HG03280 (cell line): Measurements from ENCODE around the gene TBX2.

Experiments
- ATAC-seq: cut with Tn5 transposase; IDR thresholded peaks from one replicate; pipeline ENCODE4 v1.9.1; 2021; ENCODE audit warnings: mild to moderate bottlenecking, moderate library complexity; ENCODE audit not compliant: unreplicated experiment

Gene TBX2

DNA sequence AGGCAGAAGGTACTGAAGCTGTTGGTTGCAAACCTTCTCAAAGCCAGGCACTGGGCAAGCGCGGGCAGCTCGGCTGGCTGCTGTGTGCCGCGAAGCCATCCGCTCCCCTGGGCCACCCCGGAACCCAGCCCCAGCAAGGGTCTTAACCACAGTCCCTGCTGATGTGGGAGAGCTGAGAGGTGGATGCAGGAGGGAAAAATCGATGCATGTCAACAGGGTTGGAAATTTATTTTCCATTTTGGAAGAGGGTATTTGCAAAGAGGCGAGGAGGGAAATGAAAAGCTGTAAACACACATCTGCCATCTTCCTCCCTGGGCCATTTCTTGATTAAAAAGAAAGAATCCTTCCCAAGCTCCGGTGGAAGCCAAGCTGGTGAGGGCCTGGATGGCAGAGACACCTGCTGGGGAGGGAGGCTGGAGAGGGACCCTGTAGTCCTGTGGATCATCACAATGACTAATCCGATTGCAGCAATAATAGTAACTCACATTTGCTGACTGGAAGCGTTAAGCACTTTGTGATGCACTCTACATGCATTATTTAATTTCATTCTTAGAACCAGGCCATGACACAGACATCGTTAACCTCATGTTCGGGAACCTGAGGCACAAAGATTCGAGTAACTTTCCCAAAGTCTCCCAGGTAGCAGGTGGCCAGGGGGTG lies 13.9 kb upstream of the TBX2 start:
- ATAC-seq: no peak

GRCh38 chr17:61386251-61386650 lies 13.4 kb upstream of the TBX2 start:
- no peak for ATAC-seq

DNA sequence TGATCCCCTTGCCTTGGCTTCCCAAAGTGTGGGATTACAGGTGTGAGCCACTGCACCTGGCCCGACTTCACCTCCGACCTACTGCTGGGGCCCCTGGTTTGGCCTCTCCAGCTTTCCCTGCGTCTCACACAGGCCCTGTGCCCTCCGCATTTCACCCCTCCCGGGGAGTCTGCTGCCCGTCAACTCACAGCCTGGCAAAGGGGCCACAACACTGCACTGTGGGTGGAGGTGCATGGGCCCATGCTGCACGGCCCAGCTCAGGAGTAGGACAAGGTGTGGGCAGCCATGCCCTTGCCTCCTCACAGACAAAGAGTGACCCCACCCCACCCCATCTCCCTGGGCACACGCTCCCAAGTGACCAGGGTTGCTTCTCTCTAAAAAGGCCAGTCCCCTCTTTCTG lies 12.6 kb upstream of the TBX2 start:
- ATAC-seq: no peak

- no peak for ATAC-seq
Observed at GRCh38 chr17:61387511-61388305, 11.9 kb upstream of the TBX2 start.

DNA sequence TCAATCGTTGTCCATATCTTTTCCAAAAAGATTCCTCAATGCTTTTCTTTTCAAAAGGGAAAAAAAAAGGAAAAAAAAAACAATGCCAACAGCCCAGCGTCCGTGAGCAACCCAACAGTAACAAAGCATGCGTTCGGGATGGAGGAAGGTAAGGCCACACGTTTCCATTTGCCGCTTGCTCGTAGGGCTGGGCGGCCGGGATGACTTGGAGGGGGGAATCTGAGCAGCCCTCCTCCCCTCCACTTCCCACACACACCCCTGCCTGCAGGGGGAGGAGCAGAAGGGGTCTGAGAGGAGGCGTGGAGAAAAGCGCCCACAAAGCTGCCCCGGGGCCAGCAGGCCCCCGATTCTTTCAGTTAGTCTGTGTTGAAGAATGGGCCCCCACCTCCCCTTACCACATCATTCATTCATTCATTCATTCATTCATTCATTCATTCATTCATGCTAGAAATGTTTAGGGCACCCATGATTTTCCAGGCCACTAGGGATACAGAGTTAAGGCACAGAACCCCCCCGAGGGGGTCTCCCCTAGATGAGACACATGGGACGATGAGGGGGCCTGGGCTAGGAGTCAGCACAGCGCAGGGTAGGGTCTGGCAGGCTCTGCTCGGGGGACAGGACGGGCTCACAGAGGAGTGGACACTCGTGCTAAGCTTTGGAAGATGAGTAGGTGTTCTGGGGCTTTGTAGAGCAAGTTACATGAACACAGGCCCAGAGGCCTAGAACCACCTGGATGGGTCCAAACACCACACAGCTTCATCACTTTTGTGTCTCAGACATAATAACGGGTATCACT lies 10.9 kb upstream of the TBX2 start:
- no peak for ATAC-seq

- no peak for ATAC-seq
Observed at GRCh38 chr17:61389670-61390478, 9.8 kb upstream of the TBX2 start.

DNA sequence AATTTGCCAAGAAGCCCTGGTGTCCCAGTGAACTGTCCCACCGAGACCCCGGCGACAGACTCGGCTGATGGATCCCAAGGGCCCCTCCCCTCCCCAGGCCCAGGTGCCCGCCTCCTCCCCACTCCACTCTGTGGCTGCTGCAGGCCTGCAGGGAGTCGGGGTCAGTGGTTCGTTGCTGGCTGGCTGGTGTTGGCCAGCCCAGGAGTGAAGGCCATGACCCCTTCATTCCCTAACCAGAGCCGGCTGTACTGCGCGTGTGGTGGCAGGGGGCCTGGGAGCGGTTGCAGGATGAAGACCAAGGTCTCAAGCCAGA lies 9.2 kb upstream of the TBX2 start:
- ATAC-seq: no peak

GRCh38 chr17:61391595-61392291 lies 7.9 kb upstream of the TBX2 start:
- ATAC-seq: no peak

- ATAC-seq: no peak
Observed at GRCh38 chr17:61392679-61393078, 7.0 kb upstream of the TBX2 start.

DNA sequence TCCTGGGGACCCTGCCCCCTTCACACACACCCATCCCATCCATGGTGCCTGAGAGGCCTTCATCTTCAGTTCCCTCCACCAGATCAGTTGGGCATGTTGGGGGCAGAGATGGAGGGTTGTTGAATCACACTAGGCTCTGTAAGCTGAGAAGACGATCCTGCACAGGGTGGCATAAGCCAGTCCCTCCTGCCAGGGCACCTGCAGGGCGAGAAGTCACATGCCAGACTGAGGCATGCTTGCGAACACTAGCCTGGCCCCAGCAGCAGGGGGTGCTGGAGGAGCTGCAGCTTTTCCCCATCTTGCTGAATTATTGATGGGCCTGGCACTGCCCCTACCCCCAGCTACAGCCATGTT lies 6.1 kb upstream of the TBX2 start:
- ATAC-seq: no peak

GRCh38 chr17:61393904-61394629 lies 5.6 kb upstream of the TBX2 start:
- no peak for ATAC-seq

DNA sequence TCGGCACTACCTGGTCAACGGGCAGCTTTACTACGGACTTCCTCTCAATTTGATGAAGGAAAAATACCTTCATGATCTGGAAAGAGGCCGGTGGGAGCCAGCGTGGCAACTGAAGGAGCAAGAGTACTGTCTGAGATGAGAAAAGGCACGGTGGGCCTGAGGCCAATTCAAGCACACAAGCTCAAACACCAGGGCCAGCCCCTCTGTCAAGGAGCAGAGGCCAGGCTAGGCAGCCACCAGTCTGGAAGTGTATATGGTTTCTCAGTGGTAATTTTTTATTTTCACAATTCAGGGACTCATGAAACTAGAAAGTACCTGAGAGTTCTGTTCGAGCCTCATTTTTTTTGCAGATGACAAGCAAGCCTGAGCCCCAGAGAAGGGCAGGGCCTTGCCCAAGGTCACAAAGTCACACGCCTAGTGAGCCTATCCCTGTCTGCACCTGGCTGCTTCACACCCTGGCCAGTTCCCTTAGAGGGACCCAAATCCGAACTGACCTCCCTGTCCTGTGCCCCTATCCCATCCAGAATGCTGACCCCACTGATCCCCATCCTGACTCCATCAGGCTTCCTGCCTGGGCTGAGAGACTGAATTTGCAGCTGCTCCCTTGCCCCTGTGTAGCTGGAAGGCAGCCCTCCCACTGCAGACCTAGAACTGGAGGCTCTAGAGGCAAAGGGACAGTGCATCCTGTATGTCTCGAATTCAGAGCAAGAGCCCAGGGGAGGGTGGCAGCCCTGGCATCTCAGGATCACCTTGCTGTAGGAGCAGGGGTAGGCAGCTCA lies 4.8 kb upstream of the TBX2 start:
- no peak for ATAC-seq

- no peak for ATAC-seq
Observed at GRCh38 chr17:61395409-61395982, 4.1 kb upstream of the TBX2 start.

- ATAC-seq: no peak
Observed at GRCh38 chr17:61395983-61396585, 3.6 kb upstream of the TBX2 start.

DNA sequence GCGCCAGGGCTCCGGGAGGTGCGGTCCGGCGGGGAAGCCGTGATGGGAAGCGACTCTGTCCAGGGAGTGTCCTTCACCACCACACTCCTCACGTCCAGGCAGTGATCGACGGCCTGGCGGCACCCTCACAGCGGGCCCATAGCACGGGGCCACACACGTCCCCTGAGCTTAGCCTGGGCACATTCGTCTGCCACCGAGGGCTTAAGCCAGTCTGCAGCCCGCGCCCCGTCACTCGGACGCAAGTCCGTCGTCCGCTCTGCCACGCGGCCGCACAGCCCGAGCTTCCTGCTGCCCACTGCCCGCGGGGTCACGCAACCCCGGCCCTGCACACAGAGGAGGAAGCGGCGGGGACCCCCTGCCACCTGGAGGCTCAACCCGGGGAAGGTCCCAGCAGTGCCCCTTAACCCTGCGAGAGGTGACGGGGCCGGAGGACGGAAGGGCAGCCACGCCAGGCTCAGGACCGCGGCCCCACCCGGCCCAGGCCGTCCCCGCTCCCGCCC lies 3.0 kb upstream of the TBX2 start:
- ATAC-seq: no peak

DNA sequence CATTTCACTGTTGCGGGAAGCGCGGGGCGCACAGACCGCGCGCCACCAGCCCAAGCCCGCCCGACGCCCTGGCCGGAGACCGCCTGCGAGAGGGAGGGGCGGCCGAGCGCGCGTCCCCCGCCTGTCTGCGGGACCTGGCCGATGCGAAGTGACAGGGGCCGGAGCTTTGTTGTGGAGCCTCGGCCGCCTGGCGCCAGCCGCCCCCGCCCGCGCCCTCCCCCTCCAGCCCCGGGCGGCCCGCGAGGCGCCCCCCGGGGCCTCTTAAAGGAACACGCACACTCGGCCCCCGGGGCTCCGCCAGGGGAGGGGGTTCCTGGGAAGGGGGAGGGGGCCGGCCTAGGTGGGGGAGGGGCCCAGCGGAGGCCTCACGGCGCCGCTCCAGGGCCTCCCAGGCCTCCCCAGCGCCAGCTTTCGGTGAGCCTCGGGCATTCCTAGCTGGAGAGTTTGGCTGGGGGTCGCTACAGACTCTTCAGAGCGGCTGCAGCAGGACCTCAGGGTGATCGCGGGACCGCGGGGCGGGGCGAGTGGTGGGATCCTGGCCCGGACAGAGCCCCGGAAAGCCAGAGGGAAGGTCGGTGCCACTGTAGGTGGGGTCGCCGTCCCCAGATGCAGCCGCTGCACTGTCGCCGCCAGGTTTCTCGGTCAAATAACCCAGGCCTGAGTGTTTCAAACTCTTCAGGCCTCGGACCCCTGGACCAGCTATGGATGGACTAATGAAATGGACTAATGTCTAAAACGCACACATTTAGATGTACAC lies 2.4 kb upstream of the TBX2 start:
- ATAC-seq: no peak

GRCh38 chr17:61398721-61399130 lies 917 bp upstream of the TBX2 start:
- no peak for ATAC-seq
